Left colon (tissue), 2 donors: ENCODE results near the gene NLRC5. TPM values are rescaled to one million over a fixed set of nuclear protein-coding genes. Genes with fewer than 3 reads are reported as not detected.
A peak's percentile ranks its signal among the peaks of the same experiment; 100 is the strongest.

Source experiments
- ATAC-seq: fragments of 200-7000 bp; cut with Tn5 transposase; one replicate; pipeline ENCODE4 v1.9.1; 2020; ENCODE audit warnings: mild to moderate bottlenecking, moderate library complexity
- DNase-seq, 2 donors: peaks; one replicate each; pipeline ENCODE4 v3.0.0-alpha.2; 2020
- intact Hi-C, 2 donors: fragments of 100-400 bp; cut with DNase I in 1 of 2; cut with micrococcal nuclease in 1 of 2; formaldehyde crosslinking; loops; one replicate each; pipeline versions ENCODE4 v1.11.2 to v1.14.0; 2022; cut with DNase I, micrococcal nuclease
- total RNA-seq, 2 donors: library from RNA; stranded (reverse); fragmentation: NEBNext Ultra II Directional; extraction: Animal tissue kit (Norgen Biotek cat#: 25700); gene quantifications; one replicate each; pipeline ENCODE4 v1.2.1, GENCODE V29; 2021
- donor health status: DM: no; HTN: no; CAD: no.
- donor health status: DM: yes; HTN: yes; CAD: no.

The NLRC5 gene
- total RNA-seq, 2 donors from 2014 or later, result 57.7 to 125 TPM

GRCh38 chr16:57029161-57030160, 40.1 kb downstream of the NLRC5 start:
- DNase-seq, result no peak
- ATAC-seq, result no peak
- intact Hi-C loops, result no loop called here

- intact Hi-C loops, result no loop called here
- no peak for DNase-seq
- ATAC-seq, result no peak
Measured at GRCh38 chr16:57030346-57030902, 41.1 kb downstream of the NLRC5 start.

- DNase-seq (no peak), ATAC-seq (no peak)
- intact Hi-C loops, result no loop called here
Measured at GRCh38 chr16:57031156-57031555, 41.8 kb downstream of the NLRC5 start.

- ATAC-seq, result no peak
Measured at GRCh38 chr16:57032346-57032745, 43.0 kb downstream of the NLRC5 start.

GRCh38 chr16:57032931-57033330, 43.6 kb downstream of the NLRC5 start:
- intact Hi-C loops, result no loop called here
- ATAC-seq (no peak), DNase-seq (no peak)

More at GRCh38 chr16:57032346-57032745, 43.0 kb downstream of the NLRC5 start:
- DNase-seq, result no peak
- intact Hi-C loops, result no loop called here

- intact Hi-C loops, result no loop called here
- no peak for ATAC-seq
Measured at GRCh38 chr16:57036315-57036714, 47.0 kb downstream of the NLRC5 start.

GRCh38 chr16:57036945-57037344, 47.6 kb downstream of the NLRC5 start:
- intact Hi-C loops, result no loop called here
- DNase-seq, result no peak
- no peak for ATAC-seq

More at GRCh38 chr16:57036315-57036714, 47.0 kb downstream of the NLRC5 start:
- DNase-seq, result no peak

- DNase-seq, result no peak
- intact Hi-C loops, result no loop called here
- ATAC-seq, result no peak
Measured at GRCh38 chr16:57038166-57038565, 48.8 kb downstream of the NLRC5 start.

GRCh38 chr16:57039148-57039812, 49.9 kb downstream of the NLRC5 start:
- no peak for ATAC-seq
- intact Hi-C loops, result no loop called here
- no peak for DNase-seq

GRCh38 chr16:57041182-57042156, 52.1 kb downstream of the NLRC5 start:
- intact Hi-C loops, result loop anchor here in 1 of 2 donors (10.0 kb wide), 1 partner anchor 177 kb away; the partner anchor contains the start of gene SLC12A3
- ATAC-seq (peak; percentile 27), DNase-seq (peak in 1 of 2 donors; percentile 38)

GRCh38 chr16:57042157-57043111, 53.1 kb downstream of the NLRC5 start:
- intact Hi-C loops, result loop anchor here in 1 of 2 donors (10.0 kb wide), 1 partner anchor 178 kb away; the partner anchor contains the start of gene SLC12A3
- ATAC-seq (no peak), DNase-seq (peak in 1 of 2 donors; percentile 33)

GRCh38 chr16:57043248-57043647, 53.9 kb downstream of the NLRC5 start:
- intact Hi-C loops, result loop anchor here in 1 of 2 donors (10.0 kb wide), 1 partner anchor 178 kb away; the partner anchor contains the start of gene SLC12A3
- no peak for DNase-seq
- ATAC-seq, result no peak

GRCh38 chr16:57044931-57045693, 55.8 kb downstream of the NLRC5 start:
- DNase-seq (no peak), ATAC-seq (no peak)
- intact Hi-C loops, result loop anchor here in 1 of 2 donors (10.0 kb wide), 1 partner anchor 180 kb away; the partner anchor contains the start of gene SLC12A3

GRCh38 chr16:57045694-57046381, 56.5 kb downstream of the NLRC5 start:
- DNase-seq, result peak; percentile 47 to 72
- intact Hi-C loops, result loop anchor here in 1 of 2 donors (10.0 kb wide), 1 partner anchor 181 kb away; the partner anchor contains the start of gene SLC12A3
- ATAC-seq, result peak; percentile 46

- ATAC-seq (no peak), DNase-seq (no peak)
- intact Hi-C loops, result loop anchor here in 1 of 2 donors (10.0 kb wide), 1 partner anchor 183 kb away; the partner anchor contains the start of gene SLC12A3
Measured at GRCh38 chr16:57048095-57048494, 58.7 kb downstream of the NLRC5 start.
